ENCODE data around the gene PROZ. TPM values are rescaled to one million over a fixed set of nuclear protein-coding genes. Genes with fewer than 3 reads are reported as not detected.

PROZ gene
- total and polyA plus RNA-seq, 2 of the 13 experiments (the other 11 are each of a cell fraction or from before 2014, with no cell fraction given), result 5.6 to 22.5 TPM

- TF ChIP-seq CTCF (CRISPR knock-in tag; IDR thresholded peaks at IDR 0.05) (peak; percentile 18; the same call in 1 of the 2 replicates), ZNF552 (CRISPR knock-in tag; IDR thresholded peaks at IDR 0.05; ENCODE audit: borderline replicate concordance) (peak; percentile 64; the same call in 1 of the 2 replicates), AKNA (CRISPR knock-in tag; IDR thresholded peaks at IDR 0.05; ENCODE audit: borderline replicate concordance) (no peak), CBX1 (IDR thresholded peaks at IDR 0.05; ENCODE audit: low read depth) (no peak), MED1 (CRISPR knock-in tag; IDR thresholded peaks at IDR 0.05) (peak; percentile 99), ZSCAN21 (CRISPR knock-in tag; IDR thresholded peaks at IDR 0.05; ENCODE audit: borderline replicate concordance) (no peak), ZNF784 (CRISPR knock-in tag; IDR thresholded peaks at IDR 0.05; ENCODE audit: borderline replicate concordance) (peak; percentile 75; the same call in 1 of the 2 replicates), ZBTB3 (CRISPR knock-in tag; IDR thresholded peaks at IDR 0.05; ENCODE audit: borderline replicate concordance, low read depth) (peak; percentile 99), ZNF709 (CRISPR knock-in tag; IDR thresholded peaks at IDR 0.05) (no peak; the same call in 1 of the 2 replicates), MAF1 (CRISPR knock-in tag; IDR thresholded peaks at IDR 0.05; ENCODE audit: borderline replicate concordance) (no peak), HMGXB3 (CRISPR knock-in tag; IDR thresholded peaks at IDR 0.05; ENCODE audit: borderline replicate concordance) (peak; percentile 84; the same call in 1 of the 2 replicates), AGO2 (optimal IDR thresholded peaks at IDR 0.05; ENCODE audit: low read depth, low read length) (no peak), PCBP2 (optimal IDR thresholded peaks at IDR 0.05; ENCODE audit: low read depth, low read length, poor library complexity, severe bottlenecking) (no peak), KLF16 (CRISPR knock-in tag; IDR thresholded peaks at IDR 0.05) (peak in 1 of 2 experiments; percentile 90; a peak in 2 of 4 replicates), PAX8 (CRISPR knock-in tag; IDR thresholded peaks at IDR 0.05; ENCODE audit: borderline replicate concordance) (no peak)
Observed at GRCh38 chr13:113138792-113139551, 19.5 kb upstream of the PROZ start (continued).

Data from HepG2 (cell line).